ENCODE data around the gene SLC9A8. TPM values are rescaled to one million over a fixed set of nuclear protein-coding genes. Genes with fewer than 3 reads are reported as not detected.

The SLC9A8 gene
- total RNA-seq, 1 donor from 2014 or later = 10.5 TPM

- H3K9me3 Mint-ChIP-seq (ENCODE audit: unreplicated experiment) = no peaks in the 10 kb centered on the region
- H3K27me3 Mint-ChIP-seq (ENCODE audit: unreplicated experiment) = peaks cover 3% of the 10 kb centered on the region
- no peak overlapping the region for H3K4me3 Mint-ChIP-seq (ENCODE audit: unreplicated experiment)
- DNase-seq (ENCODE audit: low spot score) = peak; percentile 54
- peaks cover 12% of the 10 kb centered on the region for H3K36me3 Mint-ChIP-seq (ENCODE audit: low read depth, unreplicated experiment)
- peak; percentile 66 for TF ChIP-seq CTCF (IDR thresholded peaks at IDR 0.05; ENCODE audit: unreplicated experiment)
- peaks cover 14% of the 10 kb centered on the region for H3K4me1 Mint-ChIP-seq (ENCODE audit: unreplicated experiment)
- no peak overlapping the region for H3K27ac Mint-ChIP-seq (ENCODE audit: unreplicated experiment)
Observed at GRCh38 chr20:49846206-49846807, 33.7 kb downstream of the SLC9A8 start.

GRCh38 chr20:49850463-49851230, 38.0 kb downstream of the SLC9A8 start:
- H3K4me3 Mint-ChIP-seq (ENCODE audit: unreplicated experiment) = no peak overlapping the region
- H3K27me3 Mint-ChIP-seq (ENCODE audit: unreplicated experiment) = peaks cover 1% of the 10 kb centered on the region
- H3K36me3 Mint-ChIP-seq (ENCODE audit: low read depth, unreplicated experiment) = peaks cover 11% of the 10 kb centered on the region
- no peak for TF ChIP-seq CTCF (IDR thresholded peaks at IDR 0.05; ENCODE audit: unreplicated experiment)
- DNase-seq (ENCODE audit: low spot score) = no peak
- H3K27ac Mint-ChIP-seq (ENCODE audit: unreplicated experiment) = no peak overlapping the region
- H3K9me3 Mint-ChIP-seq (ENCODE audit: unreplicated experiment) = no peaks in the 10 kb centered on the region
- H3K4me1 Mint-ChIP-seq (ENCODE audit: unreplicated experiment) = peaks cover 20% of the 10 kb centered on the region

GRCh38 chr20:49851231-49851705, 38.6 kb downstream of the SLC9A8 start:
- H3K4me1 Mint-ChIP-seq (ENCODE audit: unreplicated experiment) = peaks cover 18% of the 10 kb centered on the region
- H3K4me3 Mint-ChIP-seq (ENCODE audit: unreplicated experiment) = no peak overlapping the region
- peaks cover 1% of the 10 kb centered on the region for H3K27me3 Mint-ChIP-seq (ENCODE audit: unreplicated experiment)
- peaks cover 11% of the 10 kb centered on the region for H3K36me3 Mint-ChIP-seq (ENCODE audit: low read depth, unreplicated experiment)
- H3K27ac Mint-ChIP-seq (ENCODE audit: unreplicated experiment) = peak overlapping the region; percentile 12
- no peak for DNase-seq (ENCODE audit: low spot score)
- no peaks in the 10 kb centered on the region for H3K9me3 Mint-ChIP-seq (ENCODE audit: unreplicated experiment)
- no peak for TF ChIP-seq CTCF (IDR thresholded peaks at IDR 0.05; ENCODE audit: unreplicated experiment)

- Mint-ChIP-seq H3K27ac (ENCODE audit: unreplicated experiment) (peak overlapping the region; percentile 12), H3K4me1 (ENCODE audit: unreplicated experiment) (peaks cover 18% of the 10 kb centered on the region), H3K36me3 (ENCODE audit: low read depth, unreplicated experiment) (peaks cover 14% of the 10 kb centered on the region), H3K9me3 (ENCODE audit: unreplicated experiment) (no peaks in the 10 kb centered on the region), H3K27me3 (ENCODE audit: unreplicated experiment) (peaks cover 1% of the 10 kb centered on the region), H3K4me3 (ENCODE audit: unreplicated experiment) (no peak overlapping the region)
- DNase-seq (ENCODE audit: low spot score) = no peak
- no peak for TF ChIP-seq CTCF (IDR thresholded peaks at IDR 0.05; ENCODE audit: unreplicated experiment)
Observed at GRCh38 chr20:49851991-49852390, 39.4 kb downstream of the SLC9A8 start.
